Panc1 (cell line): ENCODE data around the gene HES3. TPM values are rescaled to one million over a fixed set of nuclear protein-coding genes. Genes with fewer than 3 reads are reported as not detected.

Experiments used
- ATAC-seq: fragments of 200-7000 bp; cut with Tn5 transposase; 2 replicates; pipeline ENCODE4 v1.9.1; 2020; ENCODE audit warnings: mild to moderate bottlenecking, moderate library complexity
- BruUV-seq: library from RNA; stranded (reverse); fragments of 400-500 nt; replicated peaks from 2 replicates; lab custom pipeline; 2021; lab: Mats Ljungman, UMichigan
- CTCF ChIA-PET: fragments of 300-600 bp; sonication (Branson Sonifier 250); formaldehyde crosslinking; loops from one replicate; lab custom pipeline; 2022; ENCODE audit warnings: antibody characterized with exemption; lab: Charles Lee
- POLR2A ChIA-PET: fragments of 300-600 bp; sonication (Branson Sonifier 250); formaldehyde crosslinking; loops from one replicate; lab custom pipeline; 2022; ENCODE audit warnings: antibody characterized with exemption; lab: Charles Lee
- DNase-seq: peaks from one replicate; pipeline ENCODE4 v3.0.0-alpha.2; 2010; ENCODE audit warnings: low read depth, low spot score
- H3K27ac ChIP-seq: 2 replicates; pipeline ENCODE4 v1.5.1; 2011; ENCODE audit warnings: mild to moderate bottlenecking, low read length, inconsistent platforms
- H3K27me3 ChIP-seq: fragments of 200-500 bp; sonication (Bioruptor generic); 2 replicates; pipeline ENCODE4 v1.6.0; 2014; ENCODE audit warnings: low read length, inconsistent platforms; ENCODE audit not compliant: control insufficient read depth, insufficient read depth
- H3K36me3 ChIP-seq: fragments of 200-500 bp; sonication (Bioruptor generic); 2 replicates; pipeline ENCODE4 v1.5.1; 2014; ENCODE audit warnings: inconsistent platforms, mild to moderate bottlenecking, low read length, moderate library complexity; ENCODE audit not compliant: control insufficient read depth, insufficient read depth
- H3K4me1 ChIP-seq: 2 replicates; pipeline ENCODE4 v1.5.1; 2011; ENCODE audit warnings: inconsistent platforms, mild to moderate bottlenecking, low read length, moderate library complexity; ENCODE audit not compliant: control insufficient read depth, insufficient read depth
- H3K4me3 ChIP-seq, 2 experiments: 2 replicates each; pipeline ENCODE4 v1.5.1; 2011 to 2012; ENCODE audit warnings: low read depth in 2 of 2, low read length in 2 of 2, mild to moderate bottlenecking in 2 of 2, inconsistent platforms in 1 of 2, moderate library complexity in 1 of 2
- H3K9me3 ChIP-seq: fragments of 200-500 bp; sonication (Bioruptor generic); 2 replicates; pipeline ENCODE4 v1.5.1; 2014; ENCODE audit warnings: low read depth, mild to moderate bottlenecking, inconsistent platforms, low read length, moderate library complexity; ENCODE audit not compliant: control insufficient read depth, insufficient read depth
- POLR2AphosphoS5 ChIP-seq: IDR thresholded peaks from 2 replicates; pipeline ENCODE4 v1.6.1; 2012; ENCODE audit warnings: mild to moderate bottlenecking, low read depth, low read length, moderate library complexity
- SIN3A ChIP-seq: IDR thresholded peaks from 2 replicates; pipeline ENCODE4 v1.6.1; 2012; ENCODE audit warnings: low read depth, mild to moderate bottlenecking, low read length, moderate library complexity, borderline replicate concordance; ENCODE audit not compliant: insufficient read depth
- TCF7L2 ChIP-seq: IDR thresholded peaks from 2 replicates; pipeline ENCODE4 v1.6.1; 2011; ENCODE audit warnings: mild to moderate bottlenecking, low read depth, low read length, inconsistent platforms
- in situ Hi-C: cut with HindIII; loops from 2 replicates; pipeline ENCODE4 v1.10.0; 2016; ENCODE audit warnings: low sequenced_read_pairs, low pct_unique_long_range_greater_than_20kb
- intact Hi-C: fragments of 100-400 bp; cut with micrococcal nuclease; formaldehyde crosslinking; loops from one replicate; pipeline ENCODE4 v1.10.0; 2022; ENCODE audit not compliant: unreplicated experiment
- total RNA-seq: library from RNA; stranded (reverse); gene quantifications from one replicate; pipeline ENCODE4 v1.2.1, GENCODE V29; 2021; ENCODE audit not compliant: unreplicated experiment
- TF ChIP-seq, protein P1 (sequence below), 2 experiments: IDR thresholded peaks; 2 replicates each; pipeline ENCODE4 v1.6.1; 2011 to 2012; ENCODE audit warnings: low read depth in 2 of 2, control low read depth in 1 of 2, low read length in 1 of 2, mild to moderate bottlenecking in 1 of 2, moderate library complexity in 1 of 2; ENCODE audit not compliant: insufficient read depth in 1 of 2
- TF ChIP-seq, protein P2 (sequence below): fragments of 450-650 bp; IDR thresholded peaks from 2 replicates; pipeline ENCODE4 v1.5.1; 2017; ENCODE audit warnings: mild to moderate bottlenecking

The HES3 gene
- total RNA-seq, 1 experiment from 2014 or later: not detected

DNA sequence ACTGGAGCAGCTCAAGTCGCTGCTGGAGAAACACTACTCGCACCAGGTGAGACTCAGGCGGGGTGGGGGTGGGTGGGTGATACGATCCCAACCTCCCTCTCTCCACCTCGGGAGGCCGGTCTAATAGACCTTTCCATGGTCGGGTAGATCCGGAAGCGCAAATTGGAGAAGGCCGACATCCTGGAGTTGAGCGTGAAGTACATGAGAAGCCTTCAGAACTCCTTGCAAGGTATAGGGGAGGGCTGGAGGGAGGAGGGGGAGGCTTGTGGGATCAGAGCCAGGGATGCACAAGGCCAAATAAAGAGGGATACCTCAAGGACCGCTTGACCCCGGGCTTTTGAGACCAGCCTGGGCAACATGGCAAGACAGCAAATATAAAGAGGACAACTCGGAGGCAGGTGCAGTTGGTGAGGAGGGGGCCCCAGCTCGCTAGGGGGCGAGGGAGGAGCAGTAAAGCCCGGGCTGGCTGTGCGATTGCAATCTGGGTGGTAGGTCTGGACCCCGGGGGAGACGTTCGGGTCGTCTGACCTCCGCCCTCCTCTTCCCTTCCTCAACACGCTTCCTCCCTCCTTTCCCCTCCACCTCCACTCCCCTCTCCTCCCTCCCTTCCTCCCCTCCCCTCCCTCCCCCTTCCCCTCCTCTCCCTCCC is 546 bp downstream of the HES3 start:
- ATAC-seq (no peak), DNase-seq (no peak)
- in situ Hi-C loops (no loop called here), intact Hi-C loops (loop anchor here (2.0 to 5.0 kb wide), 3 partner anchors 168 to 233 kb away; no protein-coding TSS in a partner anchor)
- H3K9me3 ChIP-seq: no peaks in the 10 kb centered on the region
- no TSS peak for BruUV-seq
- ChIA-PET CTCF (interaction anchor here (0.6 to 1.1 kb wide), 9 partner anchors 8 to 803 kb away, joined by 3 to 6 read pairs (median 4); partner anchors contain the start of gene KCNAB2), POLR2A (no interaction called here)
- TF ChIP-seq, protein P1, sequence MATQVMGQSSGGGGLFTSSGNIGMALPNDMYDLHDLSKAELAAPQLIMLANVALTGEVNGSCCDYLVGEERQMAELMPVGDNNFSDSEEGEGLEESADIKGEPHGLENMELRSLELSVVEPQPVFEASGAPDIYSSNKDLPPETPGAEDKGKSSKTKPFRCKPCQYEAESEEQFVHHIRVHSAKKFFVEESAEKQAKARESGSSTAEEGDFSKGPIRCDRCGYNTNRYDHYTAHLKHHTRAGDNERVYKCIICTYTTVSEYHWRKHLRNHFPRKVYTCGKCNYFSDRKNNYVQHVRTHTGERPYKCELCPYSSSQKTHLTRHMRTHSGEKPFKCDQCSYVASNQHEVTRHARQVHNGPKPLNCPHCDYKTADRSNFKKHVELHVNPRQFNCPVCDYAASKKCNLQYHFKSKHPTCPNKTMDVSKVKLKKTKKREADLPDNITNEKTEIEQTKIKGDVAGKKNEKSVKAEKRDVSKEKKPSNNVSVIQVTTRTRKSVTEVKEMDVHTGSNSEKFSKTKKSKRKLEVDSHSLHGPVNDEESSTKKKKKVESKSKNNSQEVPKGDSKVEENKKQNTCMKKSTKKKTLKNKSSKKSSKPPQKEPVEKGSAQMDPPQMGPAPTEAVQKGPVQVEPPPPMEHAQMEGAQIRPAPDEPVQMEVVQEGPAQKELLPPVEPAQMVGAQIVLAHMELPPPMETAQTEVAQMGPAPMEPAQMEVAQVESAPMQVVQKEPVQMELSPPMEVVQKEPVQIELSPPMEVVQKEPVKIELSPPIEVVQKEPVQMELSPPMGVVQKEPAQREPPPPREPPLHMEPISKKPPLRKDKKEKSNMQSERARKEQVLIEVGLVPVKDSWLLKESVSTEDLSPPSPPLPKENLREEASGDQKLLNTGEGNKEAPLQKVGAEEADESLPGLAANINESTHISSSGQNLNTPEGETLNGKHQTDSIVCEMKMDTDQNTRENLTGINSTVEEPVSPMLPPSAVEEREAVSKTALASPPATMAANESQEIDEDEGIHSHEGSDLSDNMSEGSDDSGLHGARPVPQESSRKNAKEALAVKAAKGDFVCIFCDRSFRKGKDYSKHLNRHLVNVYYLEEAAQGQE (IDR thresholded peaks at IDR 0.05; ENCODE audit: insufficient read depth in 1 of 2, low read depth in 2 of 2, low read length in 1 of 2): 0 out of 4 replicates have a peak, but pooled peaks of 1 of the 2 experiments have one; percentile 24
- TF ChIP-seq SIN3A: no peak
- no peaks in the 10 kb centered on the region; the same call in 1 of the 2 replicates for H3K27me3 ChIP-seq
- no peaks in the 10 kb centered on the region for H3K36me3 ChIP-seq
- H3K4me1 ChIP-seq: peaks cover 10% of the 10 kb centered on the region
- H3K27ac ChIP-seq: no peak overlapping the region
- no peak overlapping the region for H3K4me3 ChIP-seq

DNA sequence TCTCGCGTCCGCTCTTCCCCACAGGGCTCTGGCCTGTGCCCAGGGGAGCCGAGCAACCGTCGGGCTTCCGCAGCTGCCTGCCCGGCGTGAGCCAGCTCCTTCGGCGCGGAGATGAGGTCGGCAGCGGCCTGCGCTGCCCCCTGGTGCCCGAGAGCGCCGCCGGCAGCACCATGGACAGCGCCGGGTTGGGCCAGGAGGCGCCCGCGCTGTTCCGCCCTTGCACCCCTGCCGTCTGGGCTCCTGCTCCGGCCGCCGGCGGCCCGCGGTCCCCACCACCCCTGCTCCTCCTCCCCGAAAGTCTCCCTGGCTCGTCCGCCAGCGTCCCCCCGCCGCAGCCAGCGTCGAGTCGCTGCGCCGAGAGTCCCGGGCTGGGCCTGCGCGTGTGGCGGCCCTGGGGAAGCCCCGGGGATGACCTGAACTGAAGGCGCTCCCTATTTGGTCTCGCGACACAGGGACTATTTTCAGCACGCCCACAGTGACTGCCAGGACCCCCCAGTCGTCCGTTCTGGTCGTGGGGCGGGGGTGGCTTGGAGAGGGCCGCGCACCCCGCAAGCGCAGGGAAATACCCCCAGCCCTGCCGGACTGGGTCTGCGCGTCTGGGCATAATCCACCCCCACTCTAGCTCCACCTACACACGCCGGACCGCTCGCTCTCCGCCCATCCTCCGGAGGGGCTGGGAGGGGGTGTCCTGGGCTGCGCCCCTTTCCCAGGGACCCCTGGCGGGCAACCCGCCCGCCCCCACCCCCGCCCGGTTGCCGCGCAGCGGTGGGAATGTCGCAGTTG is 1.3 kb downstream of the HES3 start:
- CTCF ChIA-PET: interaction anchor here (0.6 to 3.3 kb wide), 15 partner anchors 9 to 802 kb away, joined by 3 to 29 read pairs (median 4); partner anchors contain the start of gene KCNAB2
- no TSS peak for BruUV-seq
- no peak overlapping the region for H3K27ac ChIP-seq
- in situ Hi-C loops: no loop called here
- H3K4me3 ChIP-seq: peak overlapping the region; percentile 48 to 64
- TF ChIP-seq, protein P2, sequence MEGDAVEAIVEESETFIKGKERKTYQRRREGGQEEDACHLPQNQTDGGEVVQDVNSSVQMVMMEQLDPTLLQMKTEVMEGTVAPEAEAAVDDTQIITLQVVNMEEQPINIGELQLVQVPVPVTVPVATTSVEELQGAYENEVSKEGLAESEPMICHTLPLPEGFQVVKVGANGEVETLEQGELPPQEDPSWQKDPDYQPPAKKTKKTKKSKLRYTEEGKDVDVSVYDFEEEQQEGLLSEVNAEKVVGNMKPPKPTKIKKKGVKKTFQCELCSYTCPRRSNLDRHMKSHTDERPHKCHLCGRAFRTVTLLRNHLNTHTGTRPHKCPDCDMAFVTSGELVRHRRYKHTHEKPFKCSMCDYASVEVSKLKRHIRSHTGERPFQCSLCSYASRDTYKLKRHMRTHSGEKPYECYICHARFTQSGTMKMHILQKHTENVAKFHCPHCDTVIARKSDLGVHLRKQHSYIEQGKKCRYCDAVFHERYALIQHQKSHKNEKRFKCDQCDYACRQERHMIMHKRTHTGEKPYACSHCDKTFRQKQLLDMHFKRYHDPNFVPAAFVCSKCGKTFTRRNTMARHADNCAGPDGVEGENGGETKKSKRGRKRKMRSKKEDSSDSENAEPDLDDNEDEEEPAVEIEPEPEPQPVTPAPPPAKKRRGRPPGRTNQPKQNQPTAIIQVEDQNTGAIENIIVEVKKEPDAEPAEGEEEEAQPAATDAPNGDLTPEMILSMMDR: peak; percentile 91
- peak; percentile 100 for TF ChIP-seq SIN3A
- TF ChIP-seq, protein P1 (IDR thresholded peaks at IDR 0.05; ENCODE audit: insufficient read depth in 1 of 2, low read depth in 2 of 2, low read length in 1 of 2): peak; percentile 99
- TF ChIP-seq POLR2AphosphoS5: no peak
- peak; percentile 33; the same call in 1 of the 2 replicates for TF ChIP-seq TCF7L2
- H3K27me3 ChIP-seq: no peaks in the 10 kb centered on the region; the same call in 1 of the 2 replicates
- intact Hi-C loops: loop anchor here (2.0 to 5.0 kb wide), 3 partner anchors 167 to 232 kb away; no protein-coding TSS in a partner anchor
- no peaks in the 10 kb centered on the region for H3K9me3 ChIP-seq
- H3K4me1 ChIP-seq: peaks cover 10% of the 10 kb centered on the region
- no peaks in the 10 kb centered on the region for H3K36me3 ChIP-seq
- POLR2A ChIA-PET: no interaction called here
- peak; percentile 36 for DNase-seq
- peak; percentile 72 for ATAC-seq
